PC-9 (cell line): ENCODE results near the gene ENTR1. TPM values are rescaled to one million over a fixed set of nuclear protein-coding genes. Genes with fewer than 3 reads are reported as not detected.

Source experiments
- BruUV-seq: library from RNA; stranded (reverse); fragments of 400-500 nt; replicated peaks from 2 replicates; lab custom pipeline; 2021; lab: Mats Ljungman, UMichigan
- CTCF ChIA-PET: fragments of 300-600 bp; sonication (Branson Sonifier 250); formaldehyde crosslinking; loops from one replicate; lab custom pipeline; 2022; ENCODE audit warnings: antibody characterized with exemption; lab: Charles Lee
- POLR2A ChIA-PET: fragments of 300-600 bp; sonication (Branson Sonifier 250); formaldehyde crosslinking; loops from one replicate; lab custom pipeline; 2022; ENCODE audit warnings: antibody characterized with exemption; ENCODE audit not compliant: unreplicated experiment; lab: Charles Lee
- DNase-seq, 2 experiments: peaks; one replicate each; pipeline versions ENCODE4 v3.0.0 to v3.0.0-alpha.2; 2015 to 2022; ENCODE audit warnings: mixed read lengths in 1 of 2
- H2AFZ ChIP-seq: fragments of 200-600 bp; sonication (generic); 2 replicates; pipeline ENCODE4 v1.8.1; 2017; ENCODE audit warnings: antibody characterized with exemption
- H3F3A ChIP-seq: fragments of 200-600 bp; sonication (generic); 2 replicates; pipeline ENCODE4 v1.8.1; 2017; ENCODE audit warnings: antibody characterized with exemption, mild to moderate bottlenecking, low read depth; ENCODE audit not compliant: insufficient read depth
- H3K27ac ChIP-seq: fragments of 200-600 bp; sonication (generic); 2 replicates; pipeline ENCODE4 v1.6.1; 2016; ENCODE audit warnings: mixed run types
- H3K27me3 ChIP-seq: fragments of 200-600 bp; sonication (generic); 2 replicates; pipeline ENCODE4 v1.6.1; 2016; ENCODE audit warnings: low read depth, mixed run types; ENCODE audit not compliant: insufficient read depth
- H3K36me3 ChIP-seq: fragments of 200-600 bp; sonication (generic); 2 replicates; pipeline ENCODE4 v1.6.1; 2016; ENCODE audit warnings: low read depth, mixed run types
- H3K4me1 ChIP-seq: fragments of 200-600 bp; sonication (generic); replicated peaks from 2 replicates; pipeline ENCODE4 v1.6.1; 2016; ENCODE audit warnings: mixed run types; ENCODE audit not compliant: insufficient read depth
- H3K4me2 ChIP-seq: fragments of 200-600 bp; sonication (generic); 2 replicates; pipeline ENCODE4 v1.6.1; 2017; ENCODE audit warnings: mixed run types
- H3K4me3 ChIP-seq: fragments of 200-600 bp; sonication (generic); 2 replicates; pipeline ENCODE4 v1.6.1; 2016; ENCODE audit warnings: mixed run types
- H3K79me2 ChIP-seq: fragments of 200-600 bp; sonication (generic); 2 replicates; pipeline ENCODE4 v1.6.1; 2017; ENCODE audit warnings: low read depth, mixed run types
- H3K9me2 ChIP-seq: fragments of 200-600 bp; sonication (generic); 2 replicates; pipeline ENCODE4 v1.8.1; 2017; ENCODE audit warnings: mild to moderate bottlenecking; ENCODE audit not compliant: insufficient read depth
- H3K9me3 ChIP-seq: fragments of 200-600 bp; sonication (generic); 2 replicates; pipeline ENCODE4 v1.8.1; 2016; ENCODE audit warnings: low read depth; ENCODE audit not compliant: insufficient read depth
- H4K20me1 ChIP-seq: fragments of 200-600 bp; sonication (generic); 2 replicates; pipeline ENCODE4 v1.8.1; 2017; ENCODE audit not compliant: insufficient read depth
- EZH2 ChIP-seq: fragments of 200-600 bp; sonication (generic); IDR thresholded peaks from 2 replicates; pipeline ENCODE4 v1.8.0; 2017; ENCODE audit warnings: antibody characterized with exemption, low read depth
- intact Hi-C: fragments of 100-400 bp; cut with micrococcal nuclease; formaldehyde crosslinking; loops from one replicate; pipeline ENCODE4 v1.10.0; 2022; ENCODE audit not compliant: unreplicated experiment
- total RNA-seq: library from RNA; stranded (reverse); gene quantifications from 2 replicates; pipeline ENCODE4 v1.2.3, GENCODE V29; 2021
- TF ChIP-seq, protein P1 (sequence below): fragments of 200-600 bp; sonication (generic); conservative IDR thresholded peaks from 2 replicates; pipeline ENCODE4 v1.6.1; 2017; ENCODE audit warnings: mixed run types, antibody characterized with exemption, mild to moderate bottlenecking, moderate library complexity

The ENTR1 gene
- total RNA-seq, 1 experiment from 2014 or later: 67.9 TPM

- no peak for DNase-seq
- POLR2A ChIA-PET: no interaction called here
Measured at GRCh38 chr9:136433043-136433715, 22.8 kb upstream of the ENTR1 start.

GRCh38 chr9:136432591-136432990 is 22.2 kb upstream of the ENTR1 start:
- Histone ChIP-seq H3K79me2 (peaks cover 6% of the 10 kb centered on the region; the same call in 1 of the 2 replicates), H3K4me3 (no peak overlapping the region), H3F3A (peaks cover 15% of the 10 kb centered on the region; the same call in 1 of the 2 replicates), H3K36me3 (no peaks in the 10 kb centered on the region), H3K4me1 (peaks cover 1% of the 10 kb centered on the region), H3K27ac (no peak overlapping the region), H4K20me1 (peaks cover 19% of the 10 kb centered on the region), H3K9me3 (no peaks in the 10 kb centered on the region), H3K9me2 (no peaks in the 10 kb centered on the region), H3K27me3 (no peaks in the 10 kb centered on the region), H3K4me2 (no peak overlapping the region), H2AFZ (no peak overlapping the region)
- no TSS peak for BruUV-seq
- no peak for DNase-seq
- intact Hi-C loops: no loop called here
- no peak for TF ChIP-seq EZH2
- TF ChIP-seq, protein P1, sequence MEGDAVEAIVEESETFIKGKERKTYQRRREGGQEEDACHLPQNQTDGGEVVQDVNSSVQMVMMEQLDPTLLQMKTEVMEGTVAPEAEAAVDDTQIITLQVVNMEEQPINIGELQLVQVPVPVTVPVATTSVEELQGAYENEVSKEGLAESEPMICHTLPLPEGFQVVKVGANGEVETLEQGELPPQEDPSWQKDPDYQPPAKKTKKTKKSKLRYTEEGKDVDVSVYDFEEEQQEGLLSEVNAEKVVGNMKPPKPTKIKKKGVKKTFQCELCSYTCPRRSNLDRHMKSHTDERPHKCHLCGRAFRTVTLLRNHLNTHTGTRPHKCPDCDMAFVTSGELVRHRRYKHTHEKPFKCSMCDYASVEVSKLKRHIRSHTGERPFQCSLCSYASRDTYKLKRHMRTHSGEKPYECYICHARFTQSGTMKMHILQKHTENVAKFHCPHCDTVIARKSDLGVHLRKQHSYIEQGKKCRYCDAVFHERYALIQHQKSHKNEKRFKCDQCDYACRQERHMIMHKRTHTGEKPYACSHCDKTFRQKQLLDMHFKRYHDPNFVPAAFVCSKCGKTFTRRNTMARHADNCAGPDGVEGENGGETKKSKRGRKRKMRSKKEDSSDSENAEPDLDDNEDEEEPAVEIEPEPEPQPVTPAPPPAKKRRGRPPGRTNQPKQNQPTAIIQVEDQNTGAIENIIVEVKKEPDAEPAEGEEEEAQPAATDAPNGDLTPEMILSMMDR: no peak
- CTCF ChIA-PET: no interaction called here
- POLR2A ChIA-PET: no interaction called here

More at GRCh38 chr9:136433043-136433715, 22.8 kb upstream of the ENTR1 start:
- no TSS peak for BruUV-seq
- peaks cover 25% of the 10 kb centered on the region for H4K20me1 ChIP-seq
- TF ChIP-seq, protein P1: no peak
- TF ChIP-seq EZH2: no peak
- peaks cover 7% of the 10 kb centered on the region for H3K4me1 ChIP-seq
- H2AFZ ChIP-seq: no peak overlapping the region
- CTCF ChIA-PET: no interaction called here
- no peak overlapping the region for H3K27ac ChIP-seq
- peaks cover 12% of the 10 kb centered on the region; the same call in 1 of the 2 replicates for H3K79me2 ChIP-seq
- H3K36me3 ChIP-seq: no peaks in the 10 kb centered on the region
- intact Hi-C loops: no loop called here
- peaks cover 9% of the 10 kb centered on the region; the same call in 1 of the 2 replicates for H3F3A ChIP-seq
- no peak overlapping the region for H3K4me3 ChIP-seq
- H3K27me3 ChIP-seq: no peaks in the 10 kb centered on the region
- no peak overlapping the region for H3K4me2 ChIP-seq
- H3K9me2 ChIP-seq: no peaks in the 10 kb centered on the region
- no peaks in the 10 kb centered on the region for H3K9me3 ChIP-seq

- CTCF ChIA-PET: no interaction called here
- no TSS peak for BruUV-seq
Measured at GRCh38 chr9:136431782-136432350, 21.5 kb upstream of the ENTR1 start.

More at GRCh38 chr9:136431782-136432350, 21.5 kb upstream of the ENTR1 start:
- intact Hi-C loops: no loop called here
- Histone ChIP-seq H4K20me1 (peaks cover 16% of the 10 kb centered on the region; the same call in 1 of the 2 replicates), H3K9me3 (no peaks in the 10 kb centered on the region), H3K4me2 (no peak overlapping the region), H3K4me1 (no peaks in the 10 kb centered on the region), H2AFZ (no peak overlapping the region), H3K79me2 (0 out of 2 replicates have a peak, but pooled peaks cover 3% of the 10 kb centered on the region), H3K4me3 (no peak overlapping the region), H3K27me3 (no peaks in the 10 kb centered on the region), H3K9me2 (no peaks in the 10 kb centered on the region), H3K27ac (no peak overlapping the region), H3K36me3 (no peaks in the 10 kb centered on the region), H3F3A (peaks cover 18% of the 10 kb centered on the region; the same call in 1 of the 2 replicates)
- POLR2A ChIA-PET: no interaction called here
- DNase-seq: no peak
- no peak for TF ChIP-seq EZH2
- TF ChIP-seq, protein P1: no peak
